ENCODE measurements around the gene NEK2.

NEK2 gene

DNA sequence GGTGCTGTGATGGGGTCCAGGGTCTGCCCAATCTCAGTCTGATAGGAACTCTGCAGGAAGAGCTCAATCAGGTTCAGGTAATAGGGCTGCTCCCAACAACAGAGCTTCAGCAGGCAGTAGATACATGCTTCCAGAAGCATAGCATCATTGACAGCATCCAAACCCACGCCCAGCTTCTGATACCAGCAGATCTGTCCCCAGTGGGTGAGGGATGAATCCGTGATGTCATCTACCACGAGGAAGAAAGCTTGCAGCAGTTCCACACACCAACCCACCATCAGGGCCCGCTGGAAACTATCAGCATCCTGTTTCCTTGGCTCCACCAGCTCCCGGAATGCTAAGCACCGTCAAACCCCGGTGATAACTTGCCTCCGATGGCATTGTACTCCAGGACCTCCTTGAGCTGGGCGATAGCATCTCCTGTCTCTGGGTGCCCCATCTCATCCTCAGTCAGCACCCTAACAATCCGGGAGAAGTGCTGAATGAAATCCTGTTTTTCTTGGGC lies 14.7 kb downstream of the NEK2 start:
- TF ChIP-seq, protein P1, sequence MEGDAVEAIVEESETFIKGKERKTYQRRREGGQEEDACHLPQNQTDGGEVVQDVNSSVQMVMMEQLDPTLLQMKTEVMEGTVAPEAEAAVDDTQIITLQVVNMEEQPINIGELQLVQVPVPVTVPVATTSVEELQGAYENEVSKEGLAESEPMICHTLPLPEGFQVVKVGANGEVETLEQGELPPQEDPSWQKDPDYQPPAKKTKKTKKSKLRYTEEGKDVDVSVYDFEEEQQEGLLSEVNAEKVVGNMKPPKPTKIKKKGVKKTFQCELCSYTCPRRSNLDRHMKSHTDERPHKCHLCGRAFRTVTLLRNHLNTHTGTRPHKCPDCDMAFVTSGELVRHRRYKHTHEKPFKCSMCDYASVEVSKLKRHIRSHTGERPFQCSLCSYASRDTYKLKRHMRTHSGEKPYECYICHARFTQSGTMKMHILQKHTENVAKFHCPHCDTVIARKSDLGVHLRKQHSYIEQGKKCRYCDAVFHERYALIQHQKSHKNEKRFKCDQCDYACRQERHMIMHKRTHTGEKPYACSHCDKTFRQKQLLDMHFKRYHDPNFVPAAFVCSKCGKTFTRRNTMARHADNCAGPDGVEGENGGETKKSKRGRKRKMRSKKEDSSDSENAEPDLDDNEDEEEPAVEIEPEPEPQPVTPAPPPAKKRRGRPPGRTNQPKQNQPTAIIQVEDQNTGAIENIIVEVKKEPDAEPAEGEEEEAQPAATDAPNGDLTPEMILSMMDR (IDR thresholded peaks at IDR 0.05; ENCODE audit: control insufficient read depth, extremely low read depth, insufficient read depth): no peak
- DNase-seq (ENCODE audit: low read depth): no peak

DNA sequence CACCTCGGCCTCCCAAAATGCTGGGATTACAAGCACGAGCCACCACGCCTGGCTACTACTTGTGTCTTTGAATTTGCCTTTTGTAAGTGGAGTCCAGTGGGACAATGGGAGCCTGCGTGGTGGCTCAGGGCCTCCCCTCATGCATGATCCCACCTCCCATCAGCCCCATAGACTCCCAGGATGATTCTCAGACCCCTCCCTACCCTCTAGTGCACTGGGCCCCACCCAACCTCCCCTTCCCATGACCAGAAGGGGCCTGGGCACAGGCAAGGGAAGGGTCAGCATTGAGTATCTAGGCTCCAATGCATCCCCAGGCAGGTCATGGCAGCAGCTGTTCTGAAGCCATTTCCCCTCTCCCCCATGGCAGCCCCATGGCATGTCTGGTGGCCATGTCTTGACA lies 18.7 kb downstream of the NEK2 start:
- no peak overlapping the region for H3K4me3 ChIP-seq (ENCODE audit: low read depth, low read length)
- DNase-seq (ENCODE audit: low read depth): no peak
- TF ChIP-seq, protein P1 (IDR thresholded peaks at IDR 0.05; ENCODE audit: control insufficient read depth, extremely low read depth, insufficient read depth): no peak

More for the DNA sequence above, 14.7 kb downstream of the NEK2 start:
- no peak overlapping the region for H3K4me3 ChIP-seq (ENCODE audit: low read depth, low read length)

DNA sequence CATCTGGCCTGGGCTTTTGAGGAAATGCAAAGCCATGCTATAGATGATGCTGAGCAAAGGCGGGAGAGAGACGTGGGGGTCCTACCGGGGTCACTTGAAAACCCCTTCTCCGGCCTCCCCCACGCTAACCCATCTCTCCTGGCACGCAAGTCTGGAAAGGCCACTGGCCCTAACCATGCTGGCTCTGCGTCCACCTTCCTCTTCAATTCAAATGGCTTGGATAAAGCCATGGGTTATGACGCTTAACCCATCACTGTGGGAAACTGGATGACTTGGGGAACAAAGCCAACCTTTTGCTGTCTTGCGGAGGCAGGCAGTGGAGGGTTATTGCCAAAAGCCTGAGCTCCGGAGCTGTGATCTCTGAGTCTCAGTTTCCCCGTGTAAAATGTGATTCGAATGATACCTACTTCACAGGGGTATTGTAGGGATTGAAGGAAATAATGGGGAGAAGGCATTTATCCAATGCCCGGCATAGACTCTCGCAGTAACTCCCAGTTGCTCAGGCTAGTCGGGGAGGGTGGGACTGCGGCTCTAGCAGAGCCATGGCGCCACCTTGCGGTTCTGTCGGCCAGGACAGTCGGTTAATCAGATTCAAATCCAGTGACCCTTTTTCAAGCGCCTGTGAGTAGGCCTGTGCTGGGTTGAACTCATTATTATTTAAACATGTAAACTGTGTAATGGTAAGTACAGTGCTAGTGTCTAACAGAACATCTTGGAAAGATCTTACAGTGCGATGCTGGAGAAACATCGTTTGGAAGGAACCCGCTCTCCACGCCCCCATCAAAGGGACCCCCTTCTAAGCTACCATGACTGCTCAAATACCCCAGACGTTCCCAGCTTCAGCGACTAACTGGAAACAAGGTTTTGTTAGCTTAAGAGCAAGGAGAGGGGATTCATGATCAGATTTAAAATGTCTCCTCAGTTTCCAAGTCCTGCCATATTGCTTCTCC lies 20.3 kb downstream of the NEK2 start:
- no peak for DNase-seq (ENCODE audit: low read depth)
- H3K4me3 ChIP-seq (ENCODE audit: low read depth, low read length): no peak overlapping the region
- TF ChIP-seq, protein P1 (IDR thresholded peaks at IDR 0.05; ENCODE audit: control insufficient read depth, extremely low read depth, insufficient read depth): peak; percentile 93

DNA sequence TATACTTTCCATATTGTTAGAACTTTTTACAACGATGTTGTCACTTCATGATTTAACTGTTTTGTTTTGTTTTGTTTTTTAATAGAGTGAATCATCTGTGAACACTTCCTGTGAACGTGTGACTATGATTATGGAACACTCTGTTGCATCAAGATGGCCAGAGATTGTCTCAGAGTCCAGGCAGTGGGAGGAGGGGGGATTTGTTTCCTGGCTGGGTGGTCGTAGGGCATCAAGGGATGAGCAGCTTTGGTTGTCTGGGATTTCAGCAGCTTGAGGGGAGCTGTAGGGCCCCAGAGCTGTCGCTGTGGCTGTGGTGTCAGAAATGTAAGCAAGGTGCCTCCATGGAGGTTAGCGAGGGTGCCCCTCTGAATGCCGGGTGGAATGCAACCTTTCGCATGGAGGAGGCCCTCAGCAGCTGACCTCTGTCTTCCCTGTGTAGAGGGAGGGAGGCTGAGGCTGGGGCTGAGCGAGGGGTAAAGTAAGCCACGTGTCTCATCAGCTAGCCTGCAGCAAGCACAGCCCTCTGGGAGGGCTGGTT lies 21.4 kb downstream of the NEK2 start:
- TF ChIP-seq, protein P1 (IDR thresholded peaks at IDR 0.05; ENCODE audit: control insufficient read depth, extremely low read depth, insufficient read depth): no peak
- DNase-seq (ENCODE audit: low read depth): no peak
- no peak overlapping the region for H3K4me3 ChIP-seq (ENCODE audit: low read depth, low read length)

DNA sequence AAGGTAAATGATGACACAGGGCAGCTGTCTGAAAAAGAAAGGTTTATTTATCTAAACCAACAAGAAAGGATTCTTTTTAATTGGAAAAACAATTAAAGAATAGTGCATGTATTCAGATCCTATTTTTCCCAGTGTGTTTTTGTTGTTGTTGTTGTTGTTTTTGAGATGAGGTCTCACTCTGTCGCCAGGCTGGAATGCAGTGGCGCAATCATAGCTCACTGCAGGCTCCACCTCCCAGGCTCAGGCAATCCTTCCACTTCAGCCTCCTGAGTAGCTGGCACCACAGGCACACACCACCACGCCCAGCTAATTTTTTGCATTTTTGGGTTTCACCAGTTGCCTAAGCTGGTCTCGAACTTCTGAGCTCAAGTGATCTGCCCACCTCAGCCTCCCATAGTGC lies 22.1 kb downstream of the NEK2 start:
- no peak for DNase-seq (ENCODE audit: low read depth)
- TF ChIP-seq, protein P1 (IDR thresholded peaks at IDR 0.05; ENCODE audit: control insufficient read depth, extremely low read depth, insufficient read depth): no peak
- H3K4me3 ChIP-seq (ENCODE audit: low read depth, low read length): no peak overlapping the region

DNA sequence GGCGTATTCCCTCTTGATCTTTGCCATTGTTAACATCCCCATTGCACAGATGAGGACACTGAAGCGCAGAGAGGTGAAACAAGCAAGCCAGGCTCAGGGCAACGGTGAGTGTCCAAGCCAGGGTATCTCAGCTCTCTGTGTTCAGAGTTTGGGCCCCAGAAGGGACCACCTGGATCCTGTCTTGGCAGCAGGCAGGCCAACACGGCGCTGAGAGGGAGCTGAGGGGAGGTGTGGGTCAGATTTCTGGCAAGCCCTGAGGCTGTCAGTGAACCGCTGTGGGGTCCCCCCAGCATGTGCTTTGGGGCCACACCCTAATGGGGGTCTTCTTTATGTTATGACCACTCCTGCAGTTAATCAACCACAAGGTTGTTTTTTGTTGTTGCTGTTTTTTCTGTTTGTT lies 23.1 kb downstream of the NEK2 start:
- H3K4me3 ChIP-seq (ENCODE audit: low read depth, low read length): no peak overlapping the region
- TF ChIP-seq, protein P1 (IDR thresholded peaks at IDR 0.05; ENCODE audit: control insufficient read depth, extremely low read depth, insufficient read depth): no peak
- DNase-seq (ENCODE audit: low read depth): no peak

All from LNCaP clone FGC (cell line).